HEK293T (cell line): ENCODE measurements around the gene KRTAP6-2.

Experiments
- ARNT ChIP-seq: fragments of 450-650 bp; IDR thresholded peaks from 2 replicates; pipeline ENCODE4 v1.6.1; 2017; ENCODE audit warnings: mild to moderate bottlenecking
- CTBP1 ChIP-seq: fragments of 450-650 bp; IDR thresholded peaks from 2 replicates; pipeline ENCODE4 v1.6.1; 2016; ENCODE audit warnings: borderline replicate concordance
- FOXK2 ChIP-seq: fragments of 450-650 bp; IDR thresholded peaks from 2 replicates; pipeline ENCODE4 v1.6.1; 2016; ENCODE audit warnings: mild to moderate bottlenecking
- LEF1 ChIP-seq: fragments of 450-650 bp; IDR thresholded peaks from 2 replicates; pipeline ENCODE4 v1.6.1; 2017; ENCODE audit warnings: mild to moderate bottlenecking, borderline replicate concordance
- NFRKB ChIP-seq: fragments of 450-650 bp; IDR thresholded peaks from 2 replicates; pipeline ENCODE4 v1.6.1; 2016; ENCODE audit warnings: mild to moderate bottlenecking, moderate library complexity
- SP1 ChIP-seq: fragments of 450-650 bp; IDR thresholded peaks from 2 replicates; pipeline ENCODE4 v1.6.1; 2017
- TARDBP ChIP-seq: fragments of 450-650 bp; IDR thresholded peaks from 2 replicates; pipeline ENCODE4 v1.6.1; 2016

GRCh38 chr21:30642564-30642963 lies 43.9 kb upstream of the KRTAP6-2 start, which contains the start of gene KRTAP20-3:
- TF ChIP-seq CTBP1 (no peak), NFRKB (no peak), SP1 (no peak), TARDBP (no peak), FOXK2 (no peak), LEF1 (no peak), ARNT (no peak)
